Measurements from ENCODE around the gene DDX10.

DNA sequence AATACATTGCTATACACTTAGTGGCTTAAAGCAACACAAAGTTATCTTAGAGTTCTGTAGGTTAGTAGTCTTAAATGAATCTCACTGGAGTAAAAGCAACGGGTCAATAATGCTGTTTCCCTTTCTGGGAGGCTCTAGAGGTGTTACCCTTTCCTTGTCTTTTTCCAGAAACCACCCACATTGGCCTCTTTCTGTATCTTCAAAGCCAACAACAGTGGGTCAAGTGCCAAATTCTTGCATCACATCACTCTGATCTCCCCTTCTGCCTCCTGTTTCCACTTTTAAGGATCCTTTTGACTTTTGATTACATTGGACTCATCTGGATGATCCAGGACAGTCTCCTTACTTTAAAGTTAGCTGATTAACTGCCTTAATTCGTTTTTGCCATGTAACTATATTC, 93.6 kb downstream of the DDX10 start:
- TF ChIP-seq POLR2A (IDR thresholded peaks at IDR 0.05; ENCODE audit: control extremely low read depth in 1 of 2, low read depth in 2 of 2, low read length in 2 of 2) (no peak), GTF2F1 (IDR thresholded peaks at IDR 0.05; ENCODE audit: borderline replicate concordance, low read depth, low read length) (no peak), TAF1 (IDR thresholded peaks at IDR 0.05; ENCODE audit: low read depth, low read length) (no peak), ZNF274 (IDR thresholded peaks at IDR 0.05; ENCODE audit: borderline replicate concordance, extremely low read depth, low read length) (no peak), TEAD4 (IDR thresholded peaks at IDR 0.05; ENCODE audit: low read depth, low read length) (no peak), GABPA (IDR thresholded peaks at IDR 0.05; ENCODE audit: borderline replicate concordance, insufficient read depth, low read length) (no peak), CREB1 (IDR thresholded peaks at IDR 0.05) (no peak), EZH2 (IDR thresholded peaks at IDR 0.05; ENCODE audit: low read depth, low read length, severe bottlenecking) (no peak)
- TF ChIP-seq, protein P1, sequence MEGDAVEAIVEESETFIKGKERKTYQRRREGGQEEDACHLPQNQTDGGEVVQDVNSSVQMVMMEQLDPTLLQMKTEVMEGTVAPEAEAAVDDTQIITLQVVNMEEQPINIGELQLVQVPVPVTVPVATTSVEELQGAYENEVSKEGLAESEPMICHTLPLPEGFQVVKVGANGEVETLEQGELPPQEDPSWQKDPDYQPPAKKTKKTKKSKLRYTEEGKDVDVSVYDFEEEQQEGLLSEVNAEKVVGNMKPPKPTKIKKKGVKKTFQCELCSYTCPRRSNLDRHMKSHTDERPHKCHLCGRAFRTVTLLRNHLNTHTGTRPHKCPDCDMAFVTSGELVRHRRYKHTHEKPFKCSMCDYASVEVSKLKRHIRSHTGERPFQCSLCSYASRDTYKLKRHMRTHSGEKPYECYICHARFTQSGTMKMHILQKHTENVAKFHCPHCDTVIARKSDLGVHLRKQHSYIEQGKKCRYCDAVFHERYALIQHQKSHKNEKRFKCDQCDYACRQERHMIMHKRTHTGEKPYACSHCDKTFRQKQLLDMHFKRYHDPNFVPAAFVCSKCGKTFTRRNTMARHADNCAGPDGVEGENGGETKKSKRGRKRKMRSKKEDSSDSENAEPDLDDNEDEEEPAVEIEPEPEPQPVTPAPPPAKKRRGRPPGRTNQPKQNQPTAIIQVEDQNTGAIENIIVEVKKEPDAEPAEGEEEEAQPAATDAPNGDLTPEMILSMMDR (IDR thresholded peaks at IDR 0.05; ENCODE audit: control extremely low read depth in 1 of 3, insufficient read depth in 1 of 3, low read depth in 1 of 3, low read length in 3 of 3) = no peak

Measured in H1 (cell line).